NCI-H1105 (cell line): ENCODE results near the gene NME7.
A peak's percentile ranks its signal among the peaks of the same experiment; 100 is the strongest.
"Not testable (repeated sequence)": the region's sequence is repeated elsewhere in the genome, so short reads cannot be mapped to it uniquely, and the experiment has no call there.

Source experiments
- DNase-seq: peaks from one replicate; lab custom pipeline; 2025; lab: John Stamatoyannopoulos, UW

Gene NME7

DNA sequence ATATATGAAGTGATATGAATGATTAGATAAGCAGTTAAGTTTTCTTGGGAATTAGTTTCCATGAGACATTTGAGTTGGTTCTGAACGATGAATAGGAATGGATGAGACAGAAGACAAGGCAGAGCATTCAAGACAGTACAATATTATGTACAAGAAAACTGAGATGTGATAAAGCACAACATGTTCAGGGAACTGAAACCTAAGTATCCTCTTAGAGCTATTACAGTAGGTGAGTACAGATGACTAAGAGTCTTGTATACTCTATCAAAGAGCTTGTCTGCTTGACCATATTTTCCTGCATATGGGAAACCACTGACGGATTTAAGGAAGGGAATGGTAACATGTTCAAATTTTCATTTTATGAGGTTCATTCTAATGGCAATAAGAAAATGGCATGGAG, 61.6 kb downstream of the NME7 start:
- no peak for DNase-seq

DNA sequence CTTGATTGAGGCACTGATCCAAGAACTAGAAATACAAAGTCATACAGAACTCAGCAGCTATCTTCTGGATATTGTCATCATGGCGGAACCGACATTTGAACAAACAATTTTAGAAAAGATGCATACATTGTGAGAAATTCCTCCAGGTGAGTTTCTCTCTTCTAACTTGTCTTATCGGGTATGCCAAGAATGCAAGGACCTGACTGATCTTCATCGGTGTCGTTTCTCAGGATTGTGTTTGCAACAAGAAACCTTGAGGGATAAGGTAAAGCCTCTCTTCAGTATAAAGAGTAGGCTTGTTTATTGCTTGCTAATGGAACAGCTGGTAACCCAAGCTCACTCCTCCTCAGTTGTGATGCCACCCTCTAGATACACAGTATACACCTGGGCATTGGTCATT, 62.2 kb downstream of the NME7 start:
- DNase-seq = no peak

DNA sequence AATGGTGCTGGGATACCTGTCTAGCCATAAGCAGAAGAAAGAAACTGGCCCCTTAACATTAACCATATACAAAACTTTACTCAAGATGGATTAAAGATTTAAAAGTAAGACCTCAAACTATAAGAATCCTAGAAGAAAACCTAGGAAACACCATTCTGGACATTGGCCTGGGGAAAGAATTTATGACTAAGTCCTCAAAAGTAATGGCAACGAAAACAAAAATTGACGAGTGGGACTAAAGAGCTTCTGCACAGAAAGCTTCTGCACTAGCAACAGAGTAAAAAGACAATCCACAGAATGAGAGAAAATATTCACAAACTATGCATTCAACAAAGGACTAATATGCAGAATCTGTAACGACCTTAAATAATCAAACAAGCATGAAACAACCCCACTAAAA, 66.7 kb downstream of the NME7 start:
- no peak for DNase-seq

DNA sequence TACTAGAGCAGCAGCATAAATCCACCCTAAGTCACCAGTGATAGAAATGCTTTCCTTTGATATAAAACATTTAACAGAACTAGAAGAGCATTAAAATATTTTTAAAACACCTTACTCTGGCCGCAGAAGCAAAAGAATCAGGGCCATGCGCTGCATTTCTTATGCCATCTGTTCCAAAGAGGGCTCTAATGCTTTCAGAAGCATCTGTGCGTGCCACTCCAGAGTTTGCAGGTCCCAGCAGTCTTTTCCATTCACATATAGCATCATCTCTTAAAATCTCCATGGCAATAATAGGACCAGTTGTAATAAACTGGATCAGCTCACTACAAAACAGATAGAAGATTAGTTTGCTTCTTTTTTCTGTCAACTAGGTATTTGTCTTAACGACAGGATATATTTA, 69.2 kb downstream of the NME7 start:
- no peak for DNase-seq

DNA sequence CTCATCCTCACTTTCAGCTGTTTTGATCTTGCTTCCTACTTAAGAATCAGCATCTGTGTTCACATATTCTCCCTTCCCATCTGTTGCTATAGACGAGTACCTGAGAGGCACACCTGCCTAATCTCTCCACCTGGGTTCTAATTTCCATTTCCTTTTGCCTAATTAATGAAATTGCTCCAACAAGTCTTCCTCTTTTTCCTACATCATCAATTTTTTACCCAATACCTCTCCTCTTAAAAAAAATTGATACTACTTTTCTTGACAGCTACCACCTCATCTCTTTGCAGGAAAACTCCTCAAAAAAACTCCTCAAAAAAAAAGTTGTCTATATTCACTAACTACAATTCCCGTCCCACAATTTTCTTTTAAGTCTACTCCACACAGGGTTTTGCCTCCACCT, 71.8 kb downstream of the NME7 start:
- no peak for DNase-seq

DNA sequence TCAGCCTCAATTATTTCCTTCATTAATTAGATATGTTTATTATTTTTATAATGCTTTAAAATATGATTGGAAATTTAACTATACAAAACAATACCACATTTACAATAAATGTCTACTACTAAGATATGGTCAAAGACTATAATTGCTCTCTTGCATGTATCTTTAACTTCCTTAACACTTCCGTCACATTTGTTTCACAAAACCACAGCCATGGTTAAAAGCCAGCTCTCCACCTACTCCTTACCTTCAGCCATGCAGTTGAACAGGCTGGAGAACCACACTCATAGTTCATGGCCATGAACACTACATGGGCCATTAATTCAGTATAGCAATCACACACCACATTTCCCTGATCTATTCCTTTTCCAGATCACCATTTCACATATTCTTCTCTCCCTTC, 72.2 kb downstream of the NME7 start:
- no peak for DNase-seq

DNA sequence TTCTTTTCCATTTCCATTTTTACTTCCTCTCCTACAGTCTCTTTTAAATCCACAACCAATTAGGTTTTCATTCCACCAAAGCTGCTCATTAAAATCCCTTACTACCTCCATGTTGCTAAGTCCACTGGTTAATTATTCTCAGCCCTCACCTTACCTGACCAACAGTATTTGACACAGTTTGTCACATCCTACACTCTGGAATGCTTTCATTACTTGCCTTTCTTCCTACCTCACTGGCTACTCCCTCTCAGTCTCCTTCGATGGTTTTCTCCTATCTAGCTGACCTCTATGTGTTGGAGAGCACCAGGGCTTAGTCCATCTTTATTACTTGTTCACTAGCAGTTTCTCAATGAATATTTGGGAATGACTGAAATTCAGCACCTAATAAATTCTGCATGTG, 78.6 kb downstream of the NME7 start:
- DNase-seq = no peak

DNA sequence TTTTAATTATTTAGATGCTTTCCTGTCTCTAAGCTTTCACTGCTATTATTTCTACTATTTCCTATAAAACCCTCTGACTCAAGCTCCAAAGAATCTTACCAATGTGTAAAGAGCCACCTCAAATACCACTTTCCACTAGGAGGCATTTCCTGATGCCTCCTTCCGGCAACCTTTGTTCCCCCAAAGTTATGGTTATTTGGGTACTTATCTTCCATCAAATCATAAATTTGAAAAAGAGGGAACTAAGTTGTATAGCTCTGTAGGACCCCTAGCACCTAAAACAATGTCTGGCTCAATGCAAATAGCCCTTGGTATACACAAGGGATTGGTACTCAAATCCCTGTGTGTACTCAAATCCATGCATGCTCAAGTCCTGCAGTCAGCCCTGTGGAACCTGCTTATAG, 79.6 kb downstream of the NME7 start:
- DNase-seq = no peak

DNA sequence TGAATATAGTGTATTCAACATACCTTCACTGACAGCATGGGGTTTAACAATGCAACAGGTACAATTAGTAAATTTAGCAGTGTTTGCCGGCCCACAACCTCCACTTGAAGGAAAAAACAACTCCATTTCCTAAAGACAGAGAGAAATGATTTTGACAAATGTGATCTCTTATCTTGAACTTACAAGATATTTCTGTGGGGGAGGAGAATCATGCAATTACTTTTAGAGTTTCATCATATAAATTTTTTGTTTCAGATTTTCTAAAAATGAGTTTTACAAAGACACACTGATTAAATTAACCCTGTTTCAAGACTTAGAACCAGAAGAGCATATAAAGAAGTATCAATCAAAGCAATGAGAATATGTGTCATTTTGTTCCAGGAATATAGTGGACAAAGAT, 80.3 kb downstream of the NME7 start:
- no peak for DNase-seq

DNA sequence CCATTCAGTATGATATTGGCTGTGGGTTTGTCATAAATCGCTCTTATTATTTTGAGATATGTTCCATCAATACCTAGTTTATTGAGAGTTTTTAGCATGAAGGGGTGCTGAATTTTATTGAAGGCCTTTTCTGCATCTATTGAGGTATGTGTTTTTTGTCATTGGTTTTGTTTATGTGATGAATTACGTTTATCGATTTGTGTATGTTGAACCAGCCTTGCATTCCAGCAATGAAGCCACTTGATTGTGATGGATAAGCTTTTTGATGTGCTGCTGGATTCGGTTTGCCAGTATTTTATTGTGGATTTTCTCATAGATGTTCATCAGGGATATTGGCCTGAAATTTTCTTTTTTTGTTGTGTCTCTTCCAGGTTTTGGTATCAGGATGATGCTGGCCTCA, 86.0 kb downstream of the NME7 start:
- DNase-seq = not testable (repeated sequence)

DNA sequence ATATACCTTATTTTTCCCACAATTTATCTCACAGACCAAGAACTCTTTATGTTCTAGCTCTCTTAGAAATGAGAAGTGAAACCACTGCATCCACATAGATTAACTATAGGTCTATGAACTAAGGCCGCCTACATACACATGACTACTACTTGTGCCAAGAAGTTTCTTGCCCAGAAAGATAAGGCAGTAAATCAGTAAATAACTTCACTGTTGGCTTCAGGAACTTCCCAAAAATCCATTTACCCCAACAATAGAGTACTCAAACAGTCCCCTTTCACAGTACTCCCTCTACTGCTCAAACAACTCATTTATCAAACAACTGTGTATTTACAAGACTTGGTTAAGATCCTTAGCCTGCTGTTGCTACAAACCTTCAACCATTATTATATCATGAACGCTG, 96.5 kb downstream of the NME7 start:
- no peak for DNase-seq

DNA sequence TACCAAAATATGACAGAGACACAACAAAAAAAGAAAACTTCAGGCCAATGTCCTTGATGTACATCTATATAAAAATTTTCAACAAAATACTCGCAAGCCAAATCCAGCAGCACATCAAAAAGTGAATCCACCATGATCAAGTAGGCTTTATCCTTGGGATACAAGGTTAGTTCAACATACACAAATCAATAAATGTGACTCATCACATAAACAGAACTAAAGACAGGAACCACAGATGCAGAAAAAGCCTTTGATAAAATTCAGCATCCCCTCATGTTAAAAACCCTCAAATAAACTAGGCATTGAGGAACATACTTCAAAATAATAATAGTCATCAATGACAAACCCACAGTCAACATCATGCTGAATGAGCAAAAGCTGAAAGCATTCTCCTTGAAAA, 101.5 kb downstream of the NME7 start:
- DNase-seq = no peak

DNA sequence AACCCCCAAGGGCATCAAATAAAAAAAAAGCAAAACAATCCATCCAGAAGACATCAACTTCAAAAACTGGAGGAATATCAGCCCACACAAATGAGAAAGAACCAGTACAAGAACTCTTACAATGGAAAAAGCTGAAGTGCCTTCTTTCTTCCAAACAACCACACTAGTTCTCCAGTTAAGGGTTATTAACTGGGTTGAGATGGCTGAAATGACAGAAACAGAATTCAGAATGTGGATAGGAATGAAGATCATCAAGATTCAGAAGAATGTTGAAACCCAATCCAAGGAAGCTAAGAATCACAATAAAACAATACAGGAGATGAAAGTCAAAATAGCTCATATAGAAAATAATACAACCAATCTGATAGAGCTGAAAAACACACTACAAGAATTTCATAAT, 104.5 kb downstream of the NME7 start:
- DNase-seq = no peak

DNA sequence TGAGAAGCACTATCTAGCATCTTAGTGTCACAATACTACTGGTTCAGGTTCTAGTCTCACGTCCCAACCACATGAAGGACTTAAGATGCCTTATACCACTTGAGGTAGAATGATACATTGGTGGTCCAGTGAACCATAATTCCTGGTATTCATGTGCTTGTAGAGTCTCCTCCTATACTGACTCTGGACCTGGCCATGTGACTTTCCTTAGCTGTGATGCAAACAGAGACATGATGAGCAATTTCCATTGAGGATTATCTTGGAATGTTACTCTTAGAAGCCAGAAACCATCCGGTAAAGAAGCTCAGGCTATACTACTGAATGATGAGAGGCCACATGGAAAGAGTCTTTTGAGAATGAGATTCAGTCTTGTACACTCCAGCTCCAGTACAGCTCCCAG, 105.7 kb downstream of the NME7 start:
- no peak for DNase-seq

DNA sequence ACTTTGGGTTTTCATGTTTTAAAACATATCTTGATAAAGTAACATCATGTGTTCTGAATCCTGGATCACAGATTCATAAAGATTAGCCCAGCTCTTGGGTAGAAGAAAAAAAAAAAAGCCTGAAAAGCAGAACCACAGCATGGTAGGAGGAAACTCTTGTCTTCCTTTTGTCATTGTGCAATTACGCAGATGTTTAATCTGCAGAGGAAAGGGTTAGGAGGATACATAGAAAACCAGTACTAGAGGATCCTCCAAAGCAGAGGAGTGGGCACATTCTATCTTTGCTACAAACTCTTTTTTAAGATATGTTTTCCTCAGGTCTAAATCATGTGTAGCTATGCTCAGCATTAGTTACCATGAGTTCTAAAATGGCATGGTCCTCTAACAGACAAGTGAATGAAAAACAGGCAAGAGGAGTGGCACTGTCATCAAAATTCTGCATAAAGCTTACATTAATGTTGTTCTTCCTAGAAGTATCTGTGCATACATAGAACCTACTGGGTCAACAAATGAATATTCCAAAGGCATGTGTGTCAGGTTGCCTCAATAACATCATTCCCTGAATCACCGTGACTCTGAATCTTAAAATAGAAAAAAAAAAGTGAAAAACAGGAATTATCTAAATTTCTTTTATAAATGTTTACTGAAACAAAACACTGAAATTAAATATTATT, 107.0 kb downstream of the NME7 start:
- DNase-seq = no peak

DNA sequence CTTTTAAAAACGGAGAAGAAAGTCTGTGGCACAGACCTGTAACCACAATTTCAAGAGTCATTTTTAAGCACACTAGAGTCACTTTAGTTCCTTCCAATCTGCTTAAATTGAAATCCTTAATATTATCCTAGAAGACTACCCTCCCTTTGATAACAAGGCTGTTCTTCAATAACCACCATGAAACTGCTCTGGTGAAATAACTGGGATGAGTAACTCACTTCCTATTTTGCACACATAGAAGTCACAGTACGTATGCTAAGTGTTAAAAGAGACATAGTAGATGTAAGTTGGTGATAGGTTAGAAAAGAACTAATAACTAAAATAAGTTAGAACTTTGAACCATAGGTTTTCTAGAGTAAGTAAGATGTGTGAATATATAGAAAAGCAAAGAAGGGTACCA, 107.8 kb downstream of the NME7 start:
- no peak for DNase-seq

DNA sequence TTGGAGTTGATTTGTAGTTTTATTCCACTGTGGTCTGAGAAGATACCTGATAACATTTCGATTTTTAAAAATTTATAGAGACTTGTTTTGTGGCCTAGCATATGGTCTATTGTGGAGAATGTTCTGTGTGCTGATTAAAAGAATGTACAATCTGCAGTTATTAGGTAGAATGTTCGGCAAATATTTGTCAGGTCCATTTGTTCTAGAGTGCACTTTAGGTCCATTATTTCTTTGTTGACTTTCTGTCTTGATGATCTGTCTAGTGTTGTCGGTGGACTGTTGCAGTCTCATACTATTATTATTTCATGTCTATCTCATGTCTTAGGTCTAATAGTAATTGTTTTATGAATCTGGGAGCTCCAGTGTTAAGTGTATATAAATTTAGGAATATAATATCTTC, 116.8 kb downstream of the NME7 start:
- no peak for DNase-seq

DNA sequence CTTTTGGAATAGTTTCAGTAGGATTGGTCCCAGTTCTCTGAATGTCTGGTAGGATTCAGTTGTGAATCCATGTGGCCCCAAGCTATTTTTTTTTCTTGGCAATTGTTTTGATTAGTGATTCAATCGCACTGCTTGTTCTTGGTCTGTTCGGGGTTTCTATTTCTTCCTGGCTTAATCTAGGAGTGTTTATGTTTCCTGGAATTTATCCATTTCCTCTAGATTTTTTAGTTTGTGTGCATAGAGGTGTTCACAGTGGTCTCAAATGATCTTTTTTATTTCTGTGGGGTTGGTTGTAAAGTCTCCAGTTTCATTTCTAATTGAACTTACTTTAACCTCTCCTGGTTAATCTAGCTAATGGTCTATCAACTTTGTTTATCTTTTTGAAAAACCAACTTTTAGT, 117.6 kb downstream of the NME7 start:
- no peak for DNase-seq

DNA sequence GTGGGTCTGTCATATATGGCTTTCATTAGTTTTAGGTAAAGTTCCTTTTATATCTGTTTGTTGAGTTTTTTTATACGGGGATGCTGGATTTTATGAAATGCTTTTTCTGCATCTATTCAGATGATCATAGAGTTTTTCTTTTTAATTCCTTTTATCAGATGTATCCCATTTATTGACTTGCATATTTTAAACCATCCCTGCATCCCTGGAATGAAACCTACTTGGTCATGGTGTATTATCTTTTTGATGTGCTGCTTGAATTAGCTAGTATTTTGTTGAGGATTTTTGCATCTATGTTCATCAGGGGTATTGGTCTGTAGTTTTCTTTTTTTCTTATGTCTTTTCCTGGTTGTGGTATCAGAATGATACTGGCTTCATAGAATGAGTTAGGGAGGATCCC, 118.0 kb downstream of the NME7 start:
- no peak for DNase-seq

DNA sequence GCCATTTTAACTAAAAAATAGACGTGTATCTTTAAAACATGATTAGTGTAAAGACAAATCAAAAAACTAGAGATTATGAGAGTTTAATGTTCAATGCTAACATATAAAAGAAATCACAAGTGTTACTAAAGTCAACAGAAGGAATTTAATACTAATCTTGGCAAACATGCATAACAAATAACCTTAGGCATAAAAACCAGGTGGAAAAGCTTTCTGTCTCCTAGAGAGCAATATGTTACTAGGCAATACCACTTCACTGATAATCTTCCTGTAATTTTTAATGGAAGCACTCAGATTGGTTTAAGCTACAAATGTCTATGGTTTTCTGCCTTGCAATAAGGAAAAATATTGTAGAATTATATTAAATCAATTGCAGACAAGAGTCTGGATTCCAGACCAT, 121.9 kb downstream of the NME7 start:
- DNase-seq = peak; percentile 8

DNA sequence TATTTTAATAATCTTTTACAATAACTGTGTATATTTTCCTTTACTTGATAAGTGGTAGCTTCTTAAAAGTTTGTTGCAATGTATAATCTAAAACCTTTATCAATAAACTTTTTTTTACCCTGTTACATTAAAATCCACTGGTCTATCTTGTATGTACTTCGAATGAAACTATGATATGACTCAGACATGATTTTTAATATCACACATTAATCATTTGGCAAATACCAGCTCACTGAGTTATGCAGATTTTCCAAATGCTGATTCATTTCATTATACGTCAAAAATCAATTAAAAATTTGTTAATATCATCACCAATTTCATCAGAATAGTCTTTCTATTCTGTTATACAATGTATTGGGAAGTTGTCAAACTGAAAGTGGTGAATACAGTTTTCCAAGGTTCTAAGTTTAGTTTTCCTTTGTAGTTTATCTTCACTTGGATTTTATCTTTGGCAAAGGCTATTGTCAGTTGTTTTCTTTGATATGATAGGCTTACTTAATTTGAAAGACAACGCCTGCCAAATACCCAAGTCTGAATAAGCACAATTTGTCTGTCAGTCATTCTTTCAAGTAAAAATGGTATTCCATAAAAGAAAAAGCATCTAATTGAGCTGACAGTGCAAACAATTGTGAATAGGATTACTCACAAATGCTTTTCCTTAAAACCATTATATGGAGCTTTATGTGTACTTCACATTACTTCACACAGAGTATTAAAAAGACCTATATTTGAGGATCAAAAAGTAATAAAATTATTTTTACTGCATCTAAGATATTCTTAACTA, 127.0 kb downstream of the NME7 start:
- DNase-seq = no peak

DNA sequence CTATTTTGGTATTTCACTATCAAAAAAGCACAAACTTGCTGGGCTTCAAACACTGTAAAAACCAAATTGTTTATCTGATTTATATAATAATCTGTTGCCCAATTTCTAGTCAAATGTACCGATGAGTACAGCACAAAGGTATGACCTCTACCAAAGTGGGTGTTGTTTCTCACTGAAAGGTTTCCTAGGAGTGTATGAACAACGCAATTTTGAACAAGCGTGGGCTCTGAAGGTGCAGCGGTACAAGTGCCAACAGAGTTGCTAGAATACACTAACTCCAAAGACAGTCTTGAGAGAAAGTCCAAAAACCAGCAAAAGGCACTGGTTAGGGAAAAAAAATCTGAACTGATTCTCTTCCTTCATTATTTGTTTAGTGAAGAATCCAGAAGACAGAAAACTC, 130.7 kb downstream of the NME7 start:
- no peak for DNase-seq

DNA sequence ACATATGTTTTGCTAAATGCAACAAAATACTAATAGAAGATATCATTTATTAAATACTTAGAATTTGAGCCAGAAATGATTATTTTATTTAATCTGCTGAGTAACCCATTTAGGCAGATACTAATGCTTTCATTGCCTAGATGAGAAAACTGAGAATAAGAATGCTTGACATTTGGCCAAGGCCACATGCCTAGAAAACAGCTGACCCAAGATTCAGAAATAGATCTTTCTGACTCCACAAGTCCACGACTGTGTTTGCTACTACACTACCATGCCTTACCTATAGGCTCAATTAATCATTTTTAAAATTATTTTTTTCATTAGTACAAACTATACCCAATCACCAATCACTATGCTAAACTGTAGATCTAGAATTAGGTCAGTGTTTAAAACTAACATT, 131.5 kb downstream of the NME7 start:
- DNase-seq = no peak

DNA sequence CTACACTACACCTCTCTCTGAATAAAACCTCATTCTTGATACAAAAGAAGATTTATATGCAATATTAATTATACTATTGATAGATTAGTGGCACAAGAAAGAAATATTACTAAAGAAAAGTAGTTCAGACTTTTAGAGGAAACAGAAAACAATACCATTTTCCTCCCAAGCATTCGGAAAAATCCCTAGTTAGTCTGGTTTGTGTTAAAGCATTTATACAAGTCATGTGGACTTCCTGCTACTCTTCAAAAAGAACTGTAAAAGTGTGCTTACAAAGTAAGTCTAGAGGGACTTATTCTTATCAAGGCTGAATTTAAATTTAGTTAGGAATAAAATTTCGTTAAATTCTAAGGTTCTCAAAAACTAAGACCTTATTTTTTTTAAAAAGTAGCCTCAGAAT, 132.0 kb downstream of the NME7 start:
- DNase-seq = no peak
